ENCODE data around the gene CEP162.
"Not testable (repeated sequence)": the region's sequence is repeated elsewhere in the genome, so short reads cannot be mapped to it uniquely, and the experiment has no call there.

CEP162 gene

DNA sequence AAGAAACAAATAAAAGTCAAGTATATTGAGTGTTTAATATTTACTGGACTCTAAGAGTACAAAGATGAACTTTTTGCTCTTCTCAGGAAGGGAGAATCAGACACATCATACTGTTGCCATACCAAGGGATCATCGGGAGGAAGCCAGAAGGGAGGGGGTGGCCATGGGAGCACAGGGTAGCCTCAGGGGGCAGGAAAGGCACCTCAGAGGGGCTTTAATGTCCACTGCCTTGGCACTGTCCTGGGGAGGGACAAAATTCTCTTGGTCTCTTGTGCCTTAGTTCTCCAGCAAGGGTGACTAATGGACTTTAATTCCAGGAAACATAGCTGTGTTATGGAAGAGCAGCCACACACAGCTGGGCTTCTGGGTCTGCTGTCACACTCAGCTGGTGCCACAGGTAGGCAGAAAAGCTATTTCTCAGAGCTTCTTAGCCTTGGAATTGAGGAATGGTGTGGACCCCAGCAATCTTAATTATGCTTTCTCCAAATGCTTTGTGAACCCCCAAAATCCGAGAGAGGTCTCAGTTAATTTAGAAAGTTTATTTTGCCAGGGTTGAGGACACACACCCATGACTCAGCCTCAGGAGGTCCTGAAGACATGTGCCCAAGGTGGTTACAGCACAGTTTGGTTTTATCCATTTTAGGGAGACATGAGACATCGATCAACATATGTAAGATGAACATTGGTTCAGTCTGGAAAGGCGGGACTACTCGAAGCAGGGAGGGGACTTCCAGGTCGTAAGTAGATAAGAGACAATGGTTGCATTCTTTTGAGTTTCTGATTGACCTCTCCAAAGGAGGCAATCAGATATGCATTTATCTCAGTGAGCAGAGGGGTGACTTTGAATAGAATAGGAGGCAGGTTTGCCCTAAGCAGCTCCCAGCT, 140.7 kb downstream of the CEP162 start:
- no peak for DNase-seq (ENCODE audit: low read depth in 2 of 2)

DNA sequence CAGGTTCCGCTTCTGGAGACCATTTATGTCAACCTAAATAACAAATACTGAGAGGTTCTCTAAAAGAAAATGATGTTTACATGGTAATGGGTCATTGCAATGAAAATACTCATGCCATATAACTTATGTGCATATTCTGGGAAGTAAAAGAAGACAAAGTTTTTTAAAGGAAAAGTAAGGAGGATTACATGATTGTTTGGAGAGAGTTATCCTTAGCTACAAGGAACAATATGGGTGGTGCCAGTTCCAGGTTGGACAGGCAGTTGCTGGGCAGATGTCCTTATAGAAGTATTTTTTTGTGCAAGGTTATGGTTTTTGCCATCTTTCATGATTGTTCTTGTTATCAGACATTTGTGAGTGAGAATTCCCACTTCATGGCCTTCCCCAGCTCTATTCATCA, 141.4 kb downstream of the CEP162 start:
- DNase-seq (ENCODE audit: low read depth in 2 of 2), result no peak

DNA sequence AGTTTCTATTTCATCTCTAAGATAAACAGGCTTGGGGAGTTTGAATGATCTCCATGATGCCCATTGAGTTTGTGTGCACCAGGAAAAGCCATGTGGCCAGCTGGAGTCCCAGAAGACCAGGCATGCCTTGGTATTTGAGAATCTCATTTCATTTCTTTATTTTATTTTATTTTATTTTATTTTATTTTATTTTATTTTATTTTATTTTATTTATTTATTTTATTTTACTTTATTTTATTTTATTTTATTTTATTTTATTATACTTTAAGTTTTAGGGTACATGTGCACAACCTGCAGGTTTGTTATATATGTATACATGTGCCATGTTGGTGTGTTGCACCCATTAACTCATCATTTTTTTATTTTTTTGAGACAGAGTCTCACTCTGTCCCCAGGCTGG, 142.7 kb downstream of the CEP162 start:
- DNase-seq (ENCODE audit: low read depth in 2 of 2), result not testable (repeated sequence)

DNA sequence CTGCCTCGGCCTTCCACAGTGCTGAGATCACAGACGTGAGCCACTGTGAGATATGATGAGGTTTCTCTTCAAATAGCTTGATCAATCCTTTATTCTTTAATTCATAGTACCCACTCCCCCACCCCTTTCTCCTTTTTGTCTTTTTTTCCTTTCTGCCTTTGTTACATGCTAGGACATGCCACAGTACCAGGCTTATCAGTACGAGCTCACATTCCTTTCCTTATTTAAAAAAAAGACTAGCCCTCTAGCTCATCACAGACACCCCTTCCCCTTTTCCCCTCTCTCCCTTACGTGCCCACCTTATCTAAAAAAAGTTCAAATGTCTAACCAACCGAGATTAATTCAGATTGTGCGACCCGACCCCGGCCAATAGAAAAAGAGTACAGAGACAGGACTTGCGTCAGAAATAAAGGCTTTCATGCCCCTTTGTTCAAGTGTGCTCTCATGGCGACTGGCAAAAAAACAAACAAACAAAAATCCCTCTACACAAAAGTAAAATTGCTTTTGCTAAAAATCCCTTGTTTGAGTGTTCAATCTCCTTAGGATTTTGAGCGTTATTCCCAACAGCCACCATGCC, 144.7 kb downstream of the CEP162 start:
- no peak for DNase-seq (ENCODE audit: low read depth in 2 of 2)

DNA sequence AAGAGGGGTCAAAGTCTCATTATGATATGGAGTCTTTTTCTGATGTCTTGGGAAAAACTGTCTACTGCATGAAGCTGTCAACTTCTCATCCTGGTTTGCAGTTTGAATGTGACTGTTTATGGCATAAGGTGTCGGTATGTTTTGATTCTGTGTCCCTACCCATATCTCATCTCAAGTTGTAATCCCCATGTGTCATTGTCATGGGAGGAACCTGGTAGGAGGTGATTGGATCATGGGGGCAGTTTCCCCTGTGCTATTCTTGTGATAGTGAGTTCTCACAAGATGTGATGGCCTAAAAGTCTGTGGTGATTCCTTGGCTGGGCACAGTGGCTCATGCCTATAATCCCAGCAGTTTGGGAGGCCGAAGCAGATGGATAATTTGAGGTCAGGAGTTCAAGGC, 146.2 kb downstream of the CEP162 start:
- no peak for DNase-seq (ENCODE audit: low read depth in 2 of 2)

DNA sequence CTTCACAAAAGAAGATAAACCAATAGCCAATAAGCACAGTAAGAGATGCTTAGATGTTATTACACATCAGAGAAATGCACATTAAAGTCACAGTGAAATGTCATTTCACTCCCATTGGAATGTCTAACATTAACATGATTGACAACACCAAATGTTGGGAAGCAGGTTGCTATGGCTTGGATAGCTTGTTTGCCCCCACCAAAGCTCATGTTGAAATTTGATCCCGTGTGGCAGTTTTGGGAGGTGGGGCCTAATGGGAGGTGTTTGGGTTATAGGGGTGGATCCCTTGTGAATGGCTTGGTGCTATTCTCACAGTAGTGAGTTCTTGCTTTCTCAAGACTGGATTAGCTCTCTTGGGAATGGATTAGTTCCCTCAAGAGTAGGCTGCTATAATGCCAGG, 149.1 kb downstream of the CEP162 start:
- DNase-seq (ENCODE audit: low read depth in 2 of 2), result no peak

DNA sequence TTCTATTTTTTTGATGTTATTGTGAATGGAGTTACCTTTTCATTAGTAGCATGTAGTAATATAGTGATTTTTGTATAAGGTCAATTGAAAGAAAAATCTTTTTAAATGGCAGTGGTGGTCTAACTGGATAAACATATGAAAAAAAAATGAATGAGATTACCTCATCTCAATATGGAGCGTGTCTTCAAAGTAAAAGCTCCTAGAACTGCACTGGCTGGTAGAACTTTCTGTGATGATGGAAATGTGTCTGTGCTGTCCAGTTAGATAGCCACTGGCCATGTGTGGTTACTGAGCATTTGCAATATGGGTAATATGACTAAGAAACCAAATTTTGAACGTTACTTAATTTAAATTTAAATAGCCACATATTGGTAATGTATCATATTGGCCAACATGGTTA, 149.8 kb downstream of the CEP162 start:
- DNase-seq (ENCODE audit: low read depth in 2 of 2), result no peak

DNA sequence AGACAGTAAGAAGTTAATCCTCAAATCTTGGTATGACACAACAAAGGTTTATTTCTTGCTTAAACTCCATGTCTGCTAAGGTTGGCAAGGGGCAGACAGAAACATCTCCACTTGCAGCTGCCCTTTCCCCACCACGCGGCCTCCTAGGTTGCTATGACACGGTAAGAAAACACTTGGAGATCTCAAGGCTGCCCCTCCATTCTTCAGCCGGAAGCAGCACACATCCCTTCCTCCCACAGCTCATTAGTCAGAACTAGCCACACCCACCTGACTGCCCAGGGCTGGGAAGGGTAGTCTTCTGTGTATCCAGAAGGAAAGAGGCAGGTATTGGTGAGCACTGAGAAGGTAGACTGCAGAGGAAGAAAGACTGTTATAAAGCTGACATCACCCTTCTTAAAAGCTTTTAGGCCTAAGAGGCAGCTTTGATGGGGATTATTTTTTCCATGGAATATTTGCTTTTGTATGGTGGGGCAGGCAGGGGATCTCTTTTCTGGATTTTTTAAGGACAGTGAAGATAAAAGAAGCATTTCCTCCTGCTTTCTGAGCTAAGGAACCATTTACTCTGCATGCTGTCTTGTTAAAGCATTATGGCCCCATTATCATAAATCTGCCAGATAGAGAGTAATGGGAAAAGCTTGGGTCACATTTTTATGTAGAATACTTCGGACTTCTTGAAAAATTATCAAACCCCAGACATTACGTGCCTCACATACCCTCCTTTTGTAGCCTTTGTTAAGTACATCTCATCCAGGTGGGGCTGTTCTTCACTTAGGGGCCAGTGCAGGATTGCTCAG, 152.3 kb downstream of the CEP162 start:
- no peak for DNase-seq (ENCODE audit: low read depth in 2 of 2)

Data from stimulated activated CD4-positive, alpha-beta T cell treated with anti-CD3 and anti-CD28 coated beads, Interleukin-4, amount 100 ng/mL, for 48 hours (primary cell).